ENCODE data around the gene MAP3K9.
A peak's percentile ranks its signal among the peaks of the same experiment; 100 is the strongest.

The MAP3K9 gene

GRCh38 chr14:70759398-70759797 lies 49.9 kb downstream of the MAP3K9 start:
- in situ Hi-C loops (cut with HindIII; ENCODE audit: low sequenced_read_pairs): no loop called here
- H3K4me3 ChIP-seq (ENCODE audit: low read depth, low read length): no peak overlapping the region
- no peak for TF ChIP-seq CTCF (IDR thresholded peaks at IDR 0.05; ENCODE audit: low read depth, low read length)
- no peak for DNase-seq (ENCODE audit: low read depth, low spot score)

DNA sequence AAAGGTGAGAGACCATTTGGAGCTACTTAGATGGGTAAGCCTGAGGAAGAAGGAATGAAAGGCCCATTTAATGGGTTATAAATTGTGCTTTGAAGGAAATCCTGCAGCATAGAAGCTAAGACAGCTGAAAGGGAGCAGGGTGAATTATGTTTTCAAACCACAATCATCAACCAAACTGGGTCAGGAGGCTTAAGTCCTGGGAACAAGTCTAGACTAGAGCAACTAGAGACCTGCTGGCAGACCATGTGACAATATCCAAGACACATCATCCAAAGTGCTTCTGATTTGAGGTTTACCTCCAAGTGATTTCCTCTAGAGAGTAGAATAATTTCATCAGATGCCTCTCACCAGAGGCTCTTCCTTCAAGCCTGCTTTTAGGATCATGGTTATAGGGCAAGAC lies 53.7 kb downstream of the MAP3K9 start:
- peak; percentile 28 for DNase-seq (ENCODE audit: low read depth, low spot score)
- TF ChIP-seq CTCF (IDR thresholded peaks at IDR 0.05; ENCODE audit: low read depth, low read length): no peak
- H3K4me3 ChIP-seq (ENCODE audit: low read depth, low read length): no peak overlapping the region
- in situ Hi-C loops (cut with HindIII; ENCODE audit: low sequenced_read_pairs): no loop called here

DNA sequence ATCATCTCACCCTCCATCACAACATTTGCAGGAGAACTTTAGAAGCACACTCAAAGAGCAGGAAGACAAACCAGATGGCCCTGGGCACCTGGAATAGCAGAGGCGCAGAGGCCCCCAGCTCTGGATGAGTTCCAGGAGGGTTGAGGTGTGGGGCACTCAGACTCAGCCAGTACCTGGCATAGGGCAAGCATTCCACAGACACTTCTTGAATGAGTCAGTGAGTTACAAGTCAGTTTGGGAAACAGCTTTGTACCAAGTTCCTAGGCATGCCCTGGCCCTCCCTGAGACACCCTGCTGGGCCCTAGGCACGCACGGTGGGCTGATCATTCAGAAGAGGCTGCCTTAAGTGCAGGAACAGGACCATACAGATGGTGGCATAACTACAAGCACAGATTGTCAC lies 54.3 kb downstream of the MAP3K9 start:
- in situ Hi-C loops (cut with HindIII; ENCODE audit: low sequenced_read_pairs): no loop called here
- TF ChIP-seq CTCF (IDR thresholded peaks at IDR 0.05; ENCODE audit: low read depth, low read length): no peak
- DNase-seq (ENCODE audit: low read depth, low spot score): peak; percentile 42
- H3K4me3 ChIP-seq (ENCODE audit: low read depth, low read length): no peak overlapping the region

DNA sequence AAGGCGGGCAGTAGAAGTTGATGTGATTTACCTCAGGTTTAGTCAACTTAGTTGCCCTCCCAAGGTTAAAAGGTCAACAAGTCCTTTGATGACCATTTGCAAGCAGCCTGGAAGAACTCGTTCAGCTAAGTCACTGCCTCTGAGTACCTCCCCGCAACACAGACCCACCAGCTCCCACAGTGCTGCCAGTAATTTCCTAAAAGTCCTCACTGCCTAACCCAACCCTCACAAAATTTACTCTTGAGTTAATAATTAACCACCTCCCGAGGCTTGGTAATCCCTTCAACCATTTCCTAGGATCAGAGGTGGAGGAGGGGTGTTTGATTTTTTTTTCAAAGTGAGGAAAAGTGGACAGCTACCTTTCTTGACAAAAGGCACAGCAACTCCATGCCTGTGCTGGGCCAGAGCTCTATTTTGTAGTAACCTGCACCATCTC lies 55.8 kb downstream of the MAP3K9 start:
- in situ Hi-C loops (cut with HindIII; ENCODE audit: low sequenced_read_pairs): no loop called here
- H3K4me3 ChIP-seq (ENCODE audit: low read depth, low read length): no peak overlapping the region
- TF ChIP-seq CTCF (IDR thresholded peaks at IDR 0.05; ENCODE audit: low read depth, low read length): no peak
- no peak for DNase-seq (ENCODE audit: low read depth, low spot score)

DNA sequence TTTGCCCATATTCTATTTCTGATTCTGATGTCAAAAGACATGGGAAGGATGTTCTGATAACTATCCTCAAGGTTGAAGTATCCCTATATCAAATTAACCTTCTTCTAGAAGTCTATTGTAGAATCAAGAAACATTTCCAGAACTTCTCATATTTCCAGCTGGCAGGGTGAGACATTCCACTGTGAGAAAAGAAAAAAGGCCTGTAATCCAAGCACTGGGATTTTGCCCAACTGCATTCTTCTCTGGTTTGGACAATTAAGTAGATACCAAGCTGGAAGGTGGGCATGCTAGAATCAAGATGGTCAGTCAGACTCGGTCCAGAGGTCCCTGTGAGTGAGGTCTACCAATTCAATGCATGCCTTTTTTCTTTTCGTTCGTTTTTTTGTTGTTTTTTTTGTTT lies 60.9 kb downstream of the MAP3K9 start:
- peak; percentile 27 for DNase-seq (ENCODE audit: low read depth, low spot score)
- H3K4me3 ChIP-seq (ENCODE audit: low read depth, low read length): no peak overlapping the region
- in situ Hi-C loops (cut with HindIII; ENCODE audit: low sequenced_read_pairs): no loop called here
- TF ChIP-seq CTCF (IDR thresholded peaks at IDR 0.05; ENCODE audit: low read depth, low read length): no peak

DNA sequence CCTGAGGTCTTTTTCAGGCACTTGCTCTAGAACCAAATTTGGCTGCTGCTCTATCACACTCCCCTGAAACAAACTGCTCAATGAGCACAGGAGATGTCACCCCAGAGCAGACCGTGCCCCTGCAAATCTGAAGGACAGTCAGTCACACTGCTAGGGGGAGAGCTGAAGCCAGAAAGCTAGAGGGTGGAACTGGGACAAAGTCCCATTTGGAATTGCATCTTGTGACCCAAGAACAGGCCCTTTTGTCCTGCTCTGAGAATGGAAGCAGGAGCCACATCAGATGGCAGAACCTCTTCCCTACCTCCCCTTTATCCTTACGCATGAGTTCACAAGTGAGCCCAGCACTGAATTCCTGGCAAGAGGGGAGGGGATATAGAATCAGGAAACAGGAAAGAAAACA lies 64.7 kb downstream of the MAP3K9 start:
- H3K4me3 ChIP-seq (ENCODE audit: low read depth, low read length): no peak overlapping the region
- no peak for TF ChIP-seq CTCF (IDR thresholded peaks at IDR 0.05; ENCODE audit: low read depth, low read length)
- DNase-seq (ENCODE audit: low read depth, low spot score): no peak
- in situ Hi-C loops (cut with HindIII; ENCODE audit: low sequenced_read_pairs): no loop called here

DNA sequence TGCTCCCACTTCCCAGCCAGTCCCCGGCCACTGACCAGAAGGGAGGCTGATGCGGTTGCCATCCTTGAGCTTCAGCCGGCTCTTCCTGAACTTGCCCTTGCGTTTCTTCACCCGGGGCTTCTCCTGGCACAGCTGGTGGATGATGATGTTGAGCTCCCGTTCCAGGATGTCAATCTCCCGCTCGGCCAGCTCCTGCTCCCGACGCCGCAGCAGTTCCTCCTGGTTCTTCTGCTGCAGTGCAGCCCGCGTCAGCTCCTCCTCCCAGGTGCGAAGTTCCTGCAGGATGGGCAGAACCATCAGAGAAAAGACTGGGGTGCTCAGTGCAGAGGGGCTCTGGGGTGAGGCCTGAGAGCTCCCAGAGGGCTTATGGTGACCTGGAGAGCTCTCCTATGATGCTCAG lies 67.0 kb downstream of the MAP3K9 start:
- in situ Hi-C loops (cut with HindIII; ENCODE audit: low sequenced_read_pairs): no loop called here
- DNase-seq (ENCODE audit: low read depth, low spot score): no peak
- no peak overlapping the region for H3K4me3 ChIP-seq (ENCODE audit: low read depth, low read length)
- no peak for TF ChIP-seq CTCF (IDR thresholded peaks at IDR 0.05; ENCODE audit: low read depth, low read length)

All from astrocyte of the spinal cord (primary cell).